ENCODE measurements around the gene ELOB.

DNA sequence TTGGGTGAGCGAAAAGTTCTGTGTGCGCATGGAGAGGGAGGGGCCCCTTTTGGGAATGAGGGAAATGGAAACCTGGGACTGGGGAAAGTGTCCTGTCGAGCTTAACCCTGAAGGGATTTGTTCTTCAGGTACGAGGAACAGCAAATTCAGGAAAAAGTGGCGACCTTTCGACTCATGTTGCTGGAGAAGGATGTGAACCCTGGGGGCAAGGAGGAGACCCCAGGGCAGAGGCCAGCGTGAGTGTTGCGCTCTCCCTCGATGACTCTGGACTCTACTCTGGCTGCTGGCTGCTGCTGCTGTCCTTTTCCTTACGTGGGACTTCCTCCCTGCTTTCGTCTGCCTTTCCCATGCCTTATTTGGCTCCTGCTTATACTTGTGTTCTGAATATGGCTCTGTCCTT is 19.7 kb downstream of the ELOB start:
- TF ChIP-seq POLR2A (IDR thresholded peaks at IDR 0.05) = no peak
- TF ChIP-seq, protein P1, sequence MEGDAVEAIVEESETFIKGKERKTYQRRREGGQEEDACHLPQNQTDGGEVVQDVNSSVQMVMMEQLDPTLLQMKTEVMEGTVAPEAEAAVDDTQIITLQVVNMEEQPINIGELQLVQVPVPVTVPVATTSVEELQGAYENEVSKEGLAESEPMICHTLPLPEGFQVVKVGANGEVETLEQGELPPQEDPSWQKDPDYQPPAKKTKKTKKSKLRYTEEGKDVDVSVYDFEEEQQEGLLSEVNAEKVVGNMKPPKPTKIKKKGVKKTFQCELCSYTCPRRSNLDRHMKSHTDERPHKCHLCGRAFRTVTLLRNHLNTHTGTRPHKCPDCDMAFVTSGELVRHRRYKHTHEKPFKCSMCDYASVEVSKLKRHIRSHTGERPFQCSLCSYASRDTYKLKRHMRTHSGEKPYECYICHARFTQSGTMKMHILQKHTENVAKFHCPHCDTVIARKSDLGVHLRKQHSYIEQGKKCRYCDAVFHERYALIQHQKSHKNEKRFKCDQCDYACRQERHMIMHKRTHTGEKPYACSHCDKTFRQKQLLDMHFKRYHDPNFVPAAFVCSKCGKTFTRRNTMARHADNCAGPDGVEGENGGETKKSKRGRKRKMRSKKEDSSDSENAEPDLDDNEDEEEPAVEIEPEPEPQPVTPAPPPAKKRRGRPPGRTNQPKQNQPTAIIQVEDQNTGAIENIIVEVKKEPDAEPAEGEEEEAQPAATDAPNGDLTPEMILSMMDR (IDR thresholded peaks at IDR 0.05) = no peak
